Measurements from ENCODE around the gene WSB1. TPM values are rescaled to one million over a fixed set of nuclear protein-coding genes. Genes with fewer than 3 reads are reported as not detected.

WSB1 gene
- total RNA-seq, 1 experiment from 2014 or later: 157 TPM

DNA sequence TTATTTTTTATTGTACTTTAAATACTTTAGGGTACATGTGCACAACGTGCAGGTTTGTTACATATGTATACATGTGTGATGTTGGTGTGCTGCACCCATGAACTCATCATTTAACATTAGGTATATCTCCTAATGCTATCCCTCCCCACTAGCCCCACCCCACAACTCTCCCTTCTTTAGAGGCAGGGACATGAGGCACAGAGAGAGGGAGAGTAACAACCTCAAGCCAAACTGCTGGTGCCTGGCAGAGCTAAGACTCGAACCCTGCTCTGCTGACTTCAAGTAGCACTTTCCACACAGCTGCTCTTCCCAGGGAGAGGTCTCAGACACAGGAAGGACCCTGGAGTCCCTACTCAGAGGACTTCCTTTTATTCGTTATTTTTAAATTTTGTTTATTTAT is 69.4 kb downstream of the WSB1 start:
- ChIA-PET CTCF (interaction anchor here (1.4 kb wide), 1 partner anchor 9 kb away, joined by 6 read pairs; no protein-coding TSS in a partner anchor), POLR2A (no interaction called here)
- H3K9me3 Mint-ChIP-seq (ENCODE audit: unreplicated experiment): no peaks in the 10 kb centered on the region
- H3K4me3 ChIP-seq (ENCODE audit: low read depth, low read length): no peak overlapping the region
- TF ChIP-seq CTCF (IDR thresholded peaks at IDR 0.05; ENCODE audit: insufficient read depth in 1 of 2, low read depth in 1 of 2, low read length in 1 of 2, severe bottlenecking in 1 of 2, unreplicated experiment in 1 of 2): no peak
- DNase-seq: no peak
- H3K4me3 Mint-ChIP-seq (ENCODE audit: unreplicated experiment): no peak overlapping the region
- H3K36me3 ChIP-seq (ENCODE audit: control insufficient read depth, insufficient read depth, low read length): no peaks in the 10 kb centered on the region
- intact Hi-C loops (cut with micrococcal nuclease; ENCODE audit: unreplicated experiment): no loop called here
- no TSS peak for BruUV-seq (replicated peaks)
- no peaks in the 10 kb centered on the region for H3K36me3 Mint-ChIP-seq (ENCODE audit: insufficient read depth, unreplicated experiment)
- no peaks in the 10 kb centered on the region for H3K4me1 ChIP-seq
- no peaks in the 10 kb centered on the region for H3K27me3 Mint-ChIP-seq (ENCODE audit: insufficient read depth, unreplicated experiment)
- no peaks in the 10 kb centered on the region for H3K9me3 ChIP-seq
- no peaks in the 10 kb centered on the region for H3K27me3 ChIP-seq (replicated peaks; ENCODE audit: control insufficient read depth, insufficient read depth, low read length)
- no peak overlapping the region for H3K27ac Mint-ChIP-seq (ENCODE audit: unreplicated experiment)
- H3K4me1 Mint-ChIP-seq (ENCODE audit: low read depth, unreplicated experiment): no peaks in the 10 kb centered on the region

Small RNAs within 50 kb of the gene (microRNA-seq; reads per million reads assigned to microRNA genes)
- gene MIR4522: 0.56 reads per million

Other genes starting within 250 kb of the WSB1 start
- gene KSR1, start 162.3 kb downstream of the WSB1 start, total RNA-seq (2022): 88.9 and 91.5 TPM in 2 replicates